H1 (cell line): ENCODE measurements around the gene LRRTM4. TPM values are rescaled to one million over a fixed set of nuclear protein-coding genes. Genes with fewer than 3 reads are reported as not detected.

Experiments used
- CTCF ChIA-PET: fragments of 300-600 bp; sonication (Branson Sonifier 250); formaldehyde crosslinking; loops from one replicate; lab custom pipeline; 2021; ENCODE audit not compliant: partially characterized antibody; lab: Charles Lee
- POLR2A ChIA-PET: fragments of 300-600 bp; sonication (Branson Sonifier 250); formaldehyde crosslinking; loops from one replicate; lab custom pipeline; 2021; ENCODE audit warnings: inconsistent platforms; ENCODE audit not compliant: partially characterized antibody; lab: Charles Lee
- DNase-seq, 2 experiments: peaks; one replicate each; pipeline versions ENCODE4 v3.0.0 to v3.0.0-alpha.2; 2010 to 2022; ENCODE audit warnings: low spot score in 2 of 2, low read depth in 1 of 2, mixed read lengths in 1 of 2
- FAIRE-seq: peaks from 2 replicates; lab custom pipeline; 2011; peaks lifted over from hg19 to GRCh38; lab: Jason Lieb, UNC
- H2AFZ ChIP-seq: 2 replicates; pipeline ENCODE4 v1.8.1; 2012; ENCODE audit warnings: low read length, inconsistent platforms
- H2AK5ac ChIP-seq: 2 replicates; pipeline ENCODE4 v1.6.1; 2013; ENCODE audit warnings: low read depth, low read length
- H2BK120ac ChIP-seq: replicated peaks from 2 replicates; pipeline ENCODE3; 2013; ENCODE audit warnings: low read depth, low read length, inconsistent platforms
- H2BK12ac ChIP-seq: 2 replicates; pipeline ENCODE4 v1.6.1; 2013; ENCODE audit warnings: low read depth, low read length
- H2BK15ac ChIP-seq: 2 replicates; pipeline ENCODE4 v1.6.1; 2013; ENCODE audit warnings: low read length
- H2BK20ac ChIP-seq: 2 replicates; pipeline ENCODE4 v1.6.1; 2013; ENCODE audit warnings: low read length
- H2BK5ac ChIP-seq: 2 replicates; pipeline ENCODE4 v1.6.1; 2013; ENCODE audit warnings: low read depth, low read length
- H3K14ac ChIP-seq: 2 replicates; pipeline ENCODE4 v1.6.1; 2013; ENCODE audit warnings: inconsistent platforms; ENCODE audit not compliant: insufficient read length
- H3K18ac ChIP-seq: 2 replicates; pipeline ENCODE4 v1.6.1; 2013; ENCODE audit warnings: low read length; ENCODE audit errors: extremely low read depth
- H3K23ac ChIP-seq: 2 replicates; pipeline ENCODE4 v1.6.1; 2013; ENCODE audit warnings: inconsistent platforms; ENCODE audit not compliant: insufficient read length
- H3K23me2 ChIP-seq: 2 replicates; pipeline ENCODE4 v1.6.1; 2013; ENCODE audit warnings: low read depth, low read length
- H3K27ac ChIP-seq: 2 replicates; pipeline ENCODE4 v1.6.1; 2011; ENCODE audit warnings: low read depth, low read length, inconsistent platforms
- H3K27me3 ChIP-seq, 4 experiments: replicated peaks in 1 of 4; 1 replicate in 1 of 4; 2 replicates in 3 of 4; pipeline versions ENCODE4 v1.6.1 to v1.8.1; 2011 to 2013; ENCODE audit warnings: low read length in 3 of 4, mild to moderate bottlenecking in 3 of 4, inconsistent platforms in 2 of 4, mixed read lengths in 2 of 4, moderate library complexity in 1 of 4; ENCODE audit not compliant: control insufficient read depth in 3 of 4, insufficient read depth in 3 of 4; ENCODE audit errors: extremely low read depth in 1 of 4
- H3K36me3 ChIP-seq, 4 experiments: 2 replicates each; pipeline versions ENCODE4 v1.6.1 to v1.8.1; 2011 to 2013; ENCODE audit warnings: mild to moderate bottlenecking in 4 of 4, low read length in 3 of 4, moderate library complexity in 2 of 4, control low read depth in 1 of 4, inconsistent platforms in 1 of 4; ENCODE audit not compliant: insufficient read depth in 4 of 4, control insufficient read depth in 2 of 4
- H3K4ac ChIP-seq: replicated peaks from 2 replicates; pipeline ENCODE3; 2013; ENCODE audit warnings: low read length, low read depth, mixed read lengths, inconsistent platforms; ENCODE audit not compliant: insufficient read length
- H3K4me1 ChIP-seq, 4 experiments: replicated peaks in 1 of 4; 1 replicate in 1 of 4; 2 replicates in 3 of 4; pipeline versions ENCODE4 v1.6.1 to v1.8.1; 2011 to 2013; ENCODE audit warnings: low read length in 3 of 4, inconsistent platforms in 2 of 4, mixed read lengths in 1 of 4; ENCODE audit not compliant: insufficient read depth in 4 of 4, control insufficient read depth in 3 of 4
- H3K4me2 ChIP-seq, 2 experiments: 2 replicates each; pipeline versions ENCODE4 v1.6.1 to v1.8.1; 2011 to 2013; ENCODE audit warnings: low read depth in 2 of 2, low read length in 2 of 2, control low read depth in 1 of 2, inconsistent platforms in 1 of 2, mild to moderate bottlenecking in 1 of 2; ENCODE audit not compliant: insufficient read depth in 1 of 2
- H3K4me3 ChIP-seq, 4 experiments: fragments of 200-600, 300-600 bp in 1 of 4; sonication (generic), shearing (Covaris generic), sonication (Bioruptor Twin) in 1 of 4; 2 replicates each; pipeline versions ENCODE4 v1.5.1 to v1.8.1; 2011 to 2016; ENCODE audit warnings: low read length in 4 of 4, low read depth in 3 of 4, control low read depth in 2 of 4, inconsistent platforms in 2 of 4, mild to moderate bottlenecking in 2 of 4, mixed read lengths in 1 of 4, moderate library complexity in 1 of 4; ENCODE audit not compliant: insufficient read depth in 2 of 4; ENCODE audit errors: extremely low read depth in 1 of 4
- H3K56ac ChIP-seq: replicated peaks from 2 replicates; pipeline ENCODE3; 2013; ENCODE audit warnings: low read depth, mild to moderate bottlenecking, mixed read lengths, low read length, inconsistent platforms; ENCODE audit not compliant: insufficient read length
- H3K79me1 ChIP-seq: 2 replicates; pipeline ENCODE4 v1.6.1; 2013; ENCODE audit warnings: low read depth, low read length, control low read depth
- H3K79me2 ChIP-seq, 2 experiments: 2 replicates each; pipeline versions ENCODE4 v1.6.1 to v1.8.1; 2012 to 2013; ENCODE audit warnings: low read length in 2 of 2, mild to moderate bottlenecking in 2 of 2, inconsistent platforms in 1 of 2; ENCODE audit not compliant: insufficient read depth in 2 of 2, control insufficient read depth in 1 of 2
- H3K9ac ChIP-seq, 4 experiments: replicated peaks in 1 of 4; 1 replicate in 1 of 4; 2 replicates in 3 of 4; pipeline versions ENCODE4 v1.6.1 to v1.8.1; 2011 to 2013; ENCODE audit warnings: low read depth in 3 of 4, low read length in 3 of 4, control low read depth in 2 of 4, mild to moderate bottlenecking in 2 of 4, moderate library complexity in 2 of 4, inconsistent platforms in 1 of 4; ENCODE audit errors: extremely low read depth in 1 of 4
- H3K9me3 ChIP-seq, 2 experiments: 2 replicates each; pipeline versions ENCODE4 v1.6.1 to v1.8.1; 2012 to 2013; ENCODE audit warnings: mild to moderate bottlenecking in 2 of 2, moderate library complexity in 2 of 2, control low read depth in 1 of 2, inconsistent platforms in 1 of 2, low read depth in 1 of 2, low read length in 1 of 2, mixed read lengths in 1 of 2; ENCODE audit not compliant: insufficient read depth in 2 of 2
- H4K20me1 ChIP-seq, 2 experiments: replicated peaks in 1 of 2; 2 replicates each; pipeline versions ENCODE3 to v1.8.1; 2011 to 2013; ENCODE audit warnings: inconsistent platforms in 2 of 2, low read length in 2 of 2, mild to moderate bottlenecking in 1 of 2; ENCODE audit not compliant: insufficient read depth in 2 of 2, control insufficient read depth in 1 of 2
- H4K5ac ChIP-seq: 2 replicates; pipeline ENCODE4 v1.6.1; 2013; ENCODE audit warnings: low read length, low read depth, mixed read lengths, inconsistent platforms; ENCODE audit not compliant: insufficient read length
- H4K8ac ChIP-seq: 2 replicates; pipeline ENCODE4 v1.8.0; 2013; ENCODE audit warnings: mild to moderate bottlenecking, moderate library complexity, low read length, inconsistent platforms; ENCODE audit not compliant: insufficient read depth; ENCODE audit errors: extremely low read depth
- H4K91ac ChIP-seq: replicated peaks from 2 replicates; pipeline ENCODE3; 2013; ENCODE audit warnings: low read length, mixed read lengths, inconsistent platforms; ENCODE audit not compliant: insufficient read length
- CBX8 ChIP-seq: fragments of 300-800, 300-1000 bp; sonication (generic); IDR thresholded peaks from 2 replicates; pipeline ENCODE4 v1.7.1; 2016; ENCODE audit warnings: low read depth, low read length, borderline replicate concordance
- CEBPB ChIP-seq: IDR thresholded peaks from 2 replicates; pipeline ENCODE4 v1.6.1; 2012; ENCODE audit warnings: low read depth, low read length
- HDAC2 ChIP-seq, 2 experiments: fragments of 300-600 bp in 1 of 2; sonication (generic) in 1 of 2; IDR thresholded peaks; 2 replicates each; pipeline ENCODE4 v1.6.1; 2011 to 2012; ENCODE audit warnings: low read depth in 2 of 2, low read length in 2 of 2, mild to moderate bottlenecking in 2 of 2, moderate library complexity in 2 of 2, borderline replicate concordance in 1 of 2, inconsistent platforms in 1 of 2
- JUND ChIP-seq: IDR thresholded peaks from 2 replicates; pipeline ENCODE4 v1.6.1; 2011; ENCODE audit warnings: mild to moderate bottlenecking, improper control_type of control experiment, low read length
- MAFK ChIP-seq: IDR thresholded peaks from 2 replicates; pipeline ENCODE4 v1.6.1; 2012; ENCODE audit warnings: low read depth, mild to moderate bottlenecking, improper control_type of control experiment, low read length
- POLR2A ChIP-seq, 2 experiments: IDR thresholded peaks; 1 replicate in 1 of 2; 2 replicates in 1 of 2; pipeline ENCODE4 v1.6.1; 2011; ENCODE audit warnings: low read depth in 2 of 2, low read length in 2 of 2, mild to moderate bottlenecking in 2 of 2; ENCODE audit errors: control extremely low read depth in 1 of 2
- SP2 ChIP-seq: IDR thresholded peaks from 2 replicates; pipeline ENCODE4 v1.6.1; 2012; ENCODE audit warnings: mild to moderate bottlenecking, low read length, inconsistent platforms
- SP4 ChIP-seq: IDR thresholded peaks from 2 replicates; pipeline ENCODE4 v1.6.1; 2012; ENCODE audit warnings: low read length, inconsistent platforms
- WGBS, 2 experiments: shearing (Covaris generic) in 1 of 2; methylation state at CpG; one replicate each; pipeline versions ENCODE4 v1.1.6 to v1.1.7; 2013 to 2015; ENCODE audit warnings: low lambda C conversion rate in 2 of 2, mixed read lengths in 2 of 2, inconsistent platforms in 1 of 2, low coverage in 1 of 2, missing lambda C conversion rate in 1 of 2; ENCODE audit not compliant: insufficient replicate concordance in 2 of 2, insufficient coverage in 1 of 2, insufficient read length in 1 of 2; ENCODE audit errors: extremely low coverage in 1 of 2, missing lambda C conversion rate in 1 of 2; 5-methylcytosine and 5-hydroxymethylcytosine counted together
- polyA plus RNA-seq, 7 experiments: library from polyadenylated mRNA; depleted of rRNA in 3 of 7; stranded (reverse) in 5 of 7; unstranded in 2 of 7; fragments of >200 nt in 5 of 7; fragments of 200-250 nt in 2 of 7; gene quantifications; 1 replicate in 5 of 7; 2 replicates in 1 of 7; 4 replicates in 1 of 7; pipeline versions ENCODE4 v1.2.1 to v1.2.3, GENCODE V29; 2011 to 2013; ENCODE audit warnings: missing spikeins in 2 of 7, mixed read lengths in 2 of 7
- total RNA-seq: library from RNA; stranded (reverse); fragmentation: NEBNext Ultra II Directional; extraction: Animal tissue kit (Norgen Biotek cat#: 25700); gene quantifications from 2 replicates; pipeline ENCODE4 v1.2.1, GENCODE V29; 2021

LRRTM4 gene
- total and polyA plus RNA-seq, 2 of the 8 experiments (the other 6 are each of a cell fraction or from before 2014, with no cell fraction given): 3.6 to 9.5 TPM

DNA sequence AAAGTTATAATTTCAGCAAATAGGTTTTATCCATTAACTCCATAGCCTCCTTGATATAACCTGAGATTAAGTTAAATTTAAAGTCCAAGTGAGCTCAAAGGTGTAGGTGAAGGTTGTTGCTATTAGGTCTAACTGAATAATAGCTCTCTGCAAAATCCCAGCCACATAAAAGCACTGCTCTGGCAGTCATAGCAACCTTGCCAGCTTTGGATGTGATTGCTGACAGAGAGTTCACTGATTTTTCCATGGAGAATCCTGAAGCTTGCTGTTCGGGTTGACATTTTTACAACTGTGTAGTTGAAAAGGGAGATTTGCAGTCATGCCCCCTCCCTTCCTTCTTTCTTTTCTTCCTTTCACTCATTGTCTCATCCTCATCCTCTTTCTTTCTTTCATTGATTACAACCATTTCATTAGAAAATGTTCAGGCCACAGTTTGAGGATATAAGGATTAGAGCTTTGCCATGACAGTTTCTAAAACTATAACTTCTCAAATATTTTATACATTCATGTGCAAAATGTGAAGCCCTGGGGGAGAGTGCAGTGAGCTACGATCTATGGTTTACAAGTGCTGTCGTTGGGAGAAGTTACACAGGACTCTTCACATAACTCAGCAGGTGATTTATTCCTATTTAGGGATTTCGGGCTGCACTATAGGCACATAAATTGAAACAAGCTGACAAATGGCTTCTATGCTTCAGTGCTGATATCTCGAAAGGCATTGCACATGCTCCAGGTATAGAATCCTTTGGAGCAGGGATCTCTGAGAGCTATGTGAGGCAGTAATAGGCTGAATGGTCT lies 193.8 kb downstream of the LRRTM4 start:
- 86% methylated on average over 5 of the region's 5 CpGs; no CpG with 5 or more reads in 1 of the 2 experiments for WGBS, 2 experiments
- no peaks in the 10 kb centered on the region for H3K79me1 ChIP-seq
- H2AFZ ChIP-seq: no peak overlapping the region
- POLR2A ChIA-PET: no interaction called here
- H3K23ac ChIP-seq: no peak overlapping the region
- no peak overlapping the region for H3K56ac ChIP-seq
- no peak overlapping the region for H2BK20ac ChIP-seq
- H3K79me2 ChIP-seq: no peaks in the 10 kb centered on the region
- H3K27ac ChIP-seq: no peak overlapping the region
- no peak overlapping the region for H4K5ac ChIP-seq
- no peaks in the 10 kb centered on the region for H3K36me3 ChIP-seq
- DNase-seq (no peak), FAIRE-seq (no peak)
- H3K4ac ChIP-seq: no peak overlapping the region
- no peak overlapping the region for H2AK5ac ChIP-seq
- no peaks in the 10 kb centered on the region for H4K20me1 ChIP-seq
- H2BK12ac ChIP-seq: no peak overlapping the region
- no peak overlapping the region for H3K4me3 ChIP-seq
- CTCF ChIA-PET: interaction anchor here (1.1 kb wide), 1 partner anchor 14 kb away, joined by 3 read pairs; no protein-coding TSS in a partner anchor
- H4K91ac ChIP-seq: no peak overlapping the region
- peaks cover 6 to 8% of the 10 kb centered on the region in 2 experiments; a peak in 3 of 4 replicates for H3K9me3 ChIP-seq
- H3K23me2 ChIP-seq: no peaks in the 10 kb centered on the region
- no peak overlapping the region for H2BK120ac ChIP-seq
- no peak overlapping the region for H3K9ac ChIP-seq
- no peak overlapping the region for H4K8ac ChIP-seq
- no peaks in the 10 kb centered on the region for H3K27me3 ChIP-seq
- TF ChIP-seq MAFK (no peak), JUND (no peak), HDAC2 (IDR thresholded peaks at IDR 0.05; ENCODE audit: borderline replicate concordance in 1 of 2, low read depth in 2 of 2, low read length in 2 of 2) (no peak), SP4 (no peak), SP2 (no peak), POLR2A (IDR thresholded peaks at IDR 0.05; ENCODE audit: control extremely low read depth in 1 of 2, low read depth in 2 of 2, low read length in 2 of 2) (no peak), CBX8 (no peak), CEBPB (no peak)
- TF ChIP-seq, all 59 proteins: peak for 0
- Histone ChIP-seq H3K18ac (no peak overlapping the region), H2BK15ac (no peak overlapping the region), H3K4me1 (peaks cover 0 to 6% (median 2%) of the 10 kb centered on the region in 4 experiments; a peak in 5 of 7 replicates), H3K14ac (no peak overlapping the region), H3K4me2 (no peak overlapping the region), H2BK5ac (no peak overlapping the region)
